C4-2B (cell line): Measurements from ENCODE around the gene GFOD1.

Experiments used
- ZFX ChIP-seq: fragments of 450-650 bp; IDR thresholded peaks from 2 replicates; pipeline ENCODE4 v1.6.1; 2017
- TF ChIP-seq, protein P1 (sequence below): fragments of 450-650 bp; conservative IDR thresholded peaks from 2 replicates; pipeline ENCODE4 v1.5.1; 2017; ENCODE audit warnings: mild to moderate bottlenecking

DNA sequence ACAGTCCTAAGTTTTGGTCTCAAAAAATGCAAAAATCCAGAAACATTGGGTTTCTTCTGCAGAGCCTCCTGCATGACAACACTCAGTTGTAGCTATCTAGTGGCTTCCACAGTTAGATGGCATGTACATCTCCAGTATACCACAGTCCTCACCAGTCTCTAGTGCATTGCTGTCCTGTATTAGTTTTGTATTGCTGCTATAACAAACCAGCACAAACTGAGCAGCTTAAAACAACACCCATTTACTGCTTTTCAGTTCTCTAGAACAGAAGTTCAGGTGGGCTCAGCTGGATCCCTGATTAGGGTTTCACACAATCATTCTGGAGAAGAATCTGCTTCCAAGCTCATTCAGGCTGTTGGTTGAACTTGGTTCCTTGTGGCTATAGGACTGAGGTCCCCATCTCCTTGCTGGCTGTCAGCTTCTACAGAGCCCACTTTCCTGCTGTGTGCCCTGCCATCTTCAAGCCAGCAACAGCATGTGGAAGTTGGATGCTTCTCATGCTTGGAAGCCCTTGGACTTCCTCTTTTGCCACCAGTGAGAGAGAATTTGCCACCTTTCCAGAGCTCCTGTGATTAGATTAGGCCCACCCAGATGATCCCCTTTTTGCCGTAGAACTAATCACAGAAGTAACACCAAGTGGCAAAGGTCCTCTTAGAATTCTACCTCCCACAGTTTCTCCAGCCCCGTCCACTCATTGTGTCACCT is 110.2 kb downstream of the GFOD1 start:
- TF ChIP-seq, protein P1, sequence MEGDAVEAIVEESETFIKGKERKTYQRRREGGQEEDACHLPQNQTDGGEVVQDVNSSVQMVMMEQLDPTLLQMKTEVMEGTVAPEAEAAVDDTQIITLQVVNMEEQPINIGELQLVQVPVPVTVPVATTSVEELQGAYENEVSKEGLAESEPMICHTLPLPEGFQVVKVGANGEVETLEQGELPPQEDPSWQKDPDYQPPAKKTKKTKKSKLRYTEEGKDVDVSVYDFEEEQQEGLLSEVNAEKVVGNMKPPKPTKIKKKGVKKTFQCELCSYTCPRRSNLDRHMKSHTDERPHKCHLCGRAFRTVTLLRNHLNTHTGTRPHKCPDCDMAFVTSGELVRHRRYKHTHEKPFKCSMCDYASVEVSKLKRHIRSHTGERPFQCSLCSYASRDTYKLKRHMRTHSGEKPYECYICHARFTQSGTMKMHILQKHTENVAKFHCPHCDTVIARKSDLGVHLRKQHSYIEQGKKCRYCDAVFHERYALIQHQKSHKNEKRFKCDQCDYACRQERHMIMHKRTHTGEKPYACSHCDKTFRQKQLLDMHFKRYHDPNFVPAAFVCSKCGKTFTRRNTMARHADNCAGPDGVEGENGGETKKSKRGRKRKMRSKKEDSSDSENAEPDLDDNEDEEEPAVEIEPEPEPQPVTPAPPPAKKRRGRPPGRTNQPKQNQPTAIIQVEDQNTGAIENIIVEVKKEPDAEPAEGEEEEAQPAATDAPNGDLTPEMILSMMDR = no peak
- no peak for TF ChIP-seq ZFX
